Activated CD8-positive, alpha-beta T cell treated with anti-CD3 and anti-CD28 coated beads, Interleukin-2, amount 10 ng/mL, durations not matched to agents 7 days and 5 days (primary cell): Measurements from ENCODE around the gene CNTN1. TPM values are rescaled to one million over a fixed set of nuclear protein-coding genes. Genes with fewer than 3 reads are reported as not detected.

ENCODE experiments used
- ATAC-seq: fragments of 150-1000 bp; cut with Tn5 transposase; one replicate; pipeline ENCODE4 v1.10.0; 2021; ENCODE audit warnings: moderate library complexity
- CTCF ChIA-PET: fragments of 350-600 bp; sonication (Branson Sonifier 250); formaldehyde crosslinking; loops from one replicate; lab custom pipeline; 2021; ENCODE audit warnings: antibody characterized with exemption; lab: Charles Lee
- POLR2A ChIA-PET: fragments of 350-600 bp; sonication (Branson Sonifier 250); formaldehyde crosslinking; loops from one replicate; lab custom pipeline; 2021; ENCODE audit warnings: antibody characterized with exemption; lab: Charles Lee
- DNase-seq: peaks from one replicate; pipeline ENCODE4 v3.0.0-alpha.2; 2020
- H3K27ac Mint-ChIP-seq: one replicate; pipeline ENCODE4 v1.8.0; 2021; ENCODE audit warnings: mild to moderate bottlenecking, mixed read lengths
- H3K27me3 Mint-ChIP-seq: one replicate; pipeline ENCODE4 v1.8.0; 2021; ENCODE audit warnings: low read depth, mixed read lengths
- H3K36me3 Mint-ChIP-seq: one replicate; pipeline ENCODE4 v1.8.0; 2021; ENCODE audit warnings: low read depth, mixed read lengths
- H3K4me1 Mint-ChIP-seq: one replicate; pipeline ENCODE4 v1.8.0; 2021; ENCODE audit warnings: low read depth, mixed read lengths
- H3K4me3 Mint-ChIP-seq: one replicate; pipeline ENCODE4 v1.8.0; 2021; ENCODE audit warnings: mild to moderate bottlenecking, mixed read lengths
- H3K9me3 Mint-ChIP-seq: one replicate; pipeline ENCODE4 v1.8.0; 2022; ENCODE audit warnings: mixed read lengths; ENCODE audit not compliant: insufficient read depth
- total RNA-seq, 2 experiments: library from RNA; stranded (reverse); gene quantifications; one replicate each; pipeline ENCODE4 v1.2.3, GENCODE V29; 2021

The CNTN1 gene
- total RNA-seq, 2 experiments from 2014 or later: not detected

DNA sequence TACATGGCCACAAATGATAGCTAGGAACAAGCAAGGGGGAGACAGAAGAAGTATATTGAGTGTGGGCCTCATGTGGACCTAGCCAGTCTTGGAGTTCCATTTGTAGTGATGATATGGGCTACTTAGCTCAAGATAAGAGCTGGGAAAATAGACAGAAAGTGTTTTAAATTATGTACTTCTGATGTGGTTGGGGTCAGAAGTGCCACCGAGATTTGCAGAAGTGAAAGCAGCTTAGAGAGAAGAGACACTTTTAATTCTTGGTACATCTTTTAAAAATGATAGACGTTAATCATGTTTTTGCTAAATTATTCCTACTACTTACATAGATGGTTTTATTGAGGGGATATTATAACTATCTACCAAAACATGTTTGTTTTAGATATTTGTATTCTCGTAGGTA is 297.5 kb downstream of the CNTN1 start:
- H3K9me3 Mint-ChIP-seq: no peaks in the 10 kb centered on the region
- ATAC-seq: no peak

DNA sequence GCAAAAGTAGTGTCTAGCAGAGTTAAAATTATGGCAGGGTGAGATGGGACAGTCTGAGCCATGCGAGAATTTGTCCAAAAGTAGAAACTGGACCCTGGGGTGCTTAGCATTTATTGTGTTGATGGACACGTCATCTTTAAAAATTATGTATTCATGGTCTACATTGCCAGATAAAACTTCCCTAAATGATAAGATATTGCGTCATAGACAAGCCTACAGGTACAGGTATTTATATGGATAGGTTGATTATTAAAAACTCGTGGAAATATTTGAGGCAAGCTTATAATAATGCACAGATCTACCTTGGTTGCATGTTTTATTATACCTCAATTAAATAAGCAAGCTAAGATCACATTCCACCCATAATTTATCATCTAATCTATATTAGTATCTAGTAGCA is 299.9 kb downstream of the CNTN1 start:
- POLR2A ChIA-PET: no interaction called here
- CTCF ChIA-PET: no interaction called here
- Mint-ChIP-seq H3K27me3 (no peaks in the 10 kb centered on the region), H3K27ac (no peak overlapping the region), H3K36me3 (no peaks in the 10 kb centered on the region), H3K9me3 (no peaks in the 10 kb centered on the region), H3K4me3 (no peak overlapping the region), H3K4me1 (no peaks in the 10 kb centered on the region)
- ATAC-seq (no peak), DNase-seq (no peak)

More for the DNA sequence above, 297.5 kb downstream of the CNTN1 start:
- H3K27me3 Mint-ChIP-seq: no peaks in the 10 kb centered on the region
- no peaks in the 10 kb centered on the region for H3K4me1 Mint-ChIP-seq
- no peak overlapping the region for H3K4me3 Mint-ChIP-seq
- H3K27ac Mint-ChIP-seq: no peak overlapping the region
- ChIA-PET CTCF (no interaction called here), POLR2A (no interaction called here)
- DNase-seq: no peak
- H3K36me3 Mint-ChIP-seq: no peaks in the 10 kb centered on the region

DNA sequence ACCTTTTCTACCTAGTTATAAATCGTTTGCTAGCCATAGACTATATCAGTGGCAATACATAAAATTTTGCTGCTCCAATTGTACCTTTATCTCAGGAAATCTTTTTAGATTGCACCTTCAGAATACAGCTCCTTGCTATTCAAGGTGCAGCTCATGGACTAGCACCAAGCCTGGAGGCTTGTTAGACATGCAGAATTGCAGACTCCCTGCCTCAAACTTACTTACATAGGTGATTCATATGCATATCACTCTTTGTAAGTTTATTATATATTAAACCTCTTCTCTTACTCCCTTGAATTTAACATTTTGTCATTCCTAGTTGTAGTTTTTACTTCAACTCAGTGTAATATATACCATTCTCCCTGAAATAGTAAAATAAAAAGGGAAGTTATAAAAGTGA is 300.4 kb downstream of the CNTN1 start:
- no peaks in the 10 kb centered on the region for H3K9me3 Mint-ChIP-seq
- ATAC-seq: no peak
- H3K4me1 Mint-ChIP-seq: no peaks in the 10 kb centered on the region
- CTCF ChIA-PET: no interaction called here
- H3K36me3 Mint-ChIP-seq: no peaks in the 10 kb centered on the region
- DNase-seq: no peak
- no peak overlapping the region for H3K27ac Mint-ChIP-seq
- H3K27me3 Mint-ChIP-seq: no peaks in the 10 kb centered on the region
- no peak overlapping the region for H3K4me3 Mint-ChIP-seq
- POLR2A ChIA-PET: no interaction called here

DNA sequence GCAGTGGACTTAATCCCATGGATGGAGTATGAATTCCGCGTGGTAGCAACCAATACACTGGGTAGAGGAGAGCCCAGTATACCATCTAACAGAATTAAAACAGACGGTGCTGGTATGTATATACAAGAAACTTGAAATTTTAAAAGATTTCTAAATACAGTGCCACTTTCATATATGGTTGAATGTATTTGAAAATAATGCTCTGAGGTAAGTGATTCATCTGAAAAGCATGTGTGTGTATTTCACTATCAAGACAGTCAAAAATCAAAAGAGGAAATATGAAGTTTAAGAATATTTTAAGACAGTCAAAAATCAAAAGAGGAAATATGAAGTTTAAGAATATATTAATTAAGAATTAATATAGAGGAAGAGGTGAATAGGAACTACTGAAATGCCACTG is 300.9 kb downstream of the CNTN1 start:
- ATAC-seq (no peak), DNase-seq (no peak)
- CTCF ChIA-PET: no interaction called here
- POLR2A ChIA-PET: no interaction called here
- Mint-ChIP-seq H3K36me3 (no peaks in the 10 kb centered on the region), H3K4me1 (no peaks in the 10 kb centered on the region), H3K27me3 (no peaks in the 10 kb centered on the region), H3K9me3 (no peaks in the 10 kb centered on the region), H3K4me3 (no peak overlapping the region), H3K27ac (no peak overlapping the region)

DNA sequence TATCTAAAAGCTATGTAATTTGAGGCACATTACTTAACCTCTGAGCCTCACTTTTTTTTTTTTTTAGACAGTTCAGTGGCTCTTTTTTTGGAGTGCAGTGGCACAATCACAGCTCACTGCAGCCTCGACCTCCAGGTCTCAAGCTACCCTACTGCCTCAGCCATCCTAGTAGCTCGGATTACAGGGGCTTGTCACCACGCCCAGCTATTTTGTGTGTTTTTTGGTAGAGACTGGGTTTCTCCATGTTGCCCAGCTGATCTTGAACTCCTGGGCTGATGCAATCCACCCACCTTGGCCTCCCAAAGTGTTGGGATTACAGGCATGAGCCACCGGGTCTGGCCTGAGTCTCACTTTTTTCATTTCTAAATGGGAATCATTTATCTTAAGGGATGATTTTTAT is 303.9 kb downstream of the CNTN1 start:
- H3K36me3 Mint-ChIP-seq: no peaks in the 10 kb centered on the region
- POLR2A ChIA-PET: no interaction called here
- H3K4me3 Mint-ChIP-seq: no peak overlapping the region
- no peak overlapping the region for H3K27ac Mint-ChIP-seq
- ATAC-seq (no peak), DNase-seq (no peak)
- H3K9me3 Mint-ChIP-seq: no peaks in the 10 kb centered on the region
- no peaks in the 10 kb centered on the region for H3K27me3 Mint-ChIP-seq
- H3K4me1 Mint-ChIP-seq: no peaks in the 10 kb centered on the region
- CTCF ChIA-PET: no interaction called here

DNA sequence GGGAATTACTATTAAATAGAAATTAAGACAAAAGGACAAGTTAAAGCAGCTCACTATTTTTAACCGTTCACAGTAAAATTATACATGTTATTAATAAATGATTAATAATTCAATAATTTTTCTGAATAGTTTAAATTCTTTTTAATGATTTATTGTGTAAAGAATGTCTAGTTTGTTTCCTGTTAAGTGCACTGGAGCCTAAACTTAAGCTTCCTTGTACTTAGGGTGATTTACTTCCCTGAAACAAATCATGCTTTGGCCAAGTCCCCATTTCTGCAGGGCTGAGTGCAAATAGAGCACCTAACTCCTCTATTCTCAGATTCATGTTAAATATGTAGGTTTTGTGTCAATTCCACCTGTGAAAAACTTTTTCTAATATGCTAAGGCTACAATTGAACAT is 307.0 kb downstream of the CNTN1 start:
- H3K27ac Mint-ChIP-seq: no peak overlapping the region
- ATAC-seq (no peak), DNase-seq (no peak)
- no peaks in the 10 kb centered on the region for H3K36me3 Mint-ChIP-seq
- H3K4me1 Mint-ChIP-seq: no peaks in the 10 kb centered on the region
- H3K9me3 Mint-ChIP-seq: peaks cover 11% of the 10 kb centered on the region
- ChIA-PET POLR2A (no interaction called here), CTCF (no interaction called here)
- no peak overlapping the region for H3K4me3 Mint-ChIP-seq
- H3K27me3 Mint-ChIP-seq: no peaks in the 10 kb centered on the region

DNA sequence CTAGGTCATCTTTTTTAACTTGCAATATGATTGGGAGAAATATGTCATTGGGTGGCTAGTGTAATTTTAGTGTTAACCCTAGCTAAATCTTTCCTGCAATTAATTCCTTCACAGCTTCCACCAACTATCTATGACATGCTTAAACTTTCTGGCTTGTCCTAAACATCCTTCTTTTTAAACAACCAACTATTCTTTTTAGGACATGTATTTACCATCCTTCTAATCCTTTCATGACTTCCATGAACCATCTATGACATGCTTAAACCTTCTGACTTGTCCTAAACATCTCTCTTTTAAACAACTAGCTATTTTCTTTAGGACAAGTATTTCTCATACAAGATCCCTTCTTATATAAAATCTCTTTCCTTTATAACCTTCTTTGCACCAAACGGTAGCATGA is 316.2 kb downstream of the CNTN1 start:
- ChIA-PET CTCF (no interaction called here), POLR2A (no interaction called here)
- Mint-ChIP-seq H3K4me1 (no peaks in the 10 kb centered on the region), H3K4me3 (no peak overlapping the region), H3K9me3 (peaks cover 17% of the 10 kb centered on the region), H3K36me3 (no peaks in the 10 kb centered on the region), H3K27me3 (no peaks in the 10 kb centered on the region), H3K27ac (no peak overlapping the region)
- ATAC-seq (no peak), DNase-seq (no peak)

DNA sequence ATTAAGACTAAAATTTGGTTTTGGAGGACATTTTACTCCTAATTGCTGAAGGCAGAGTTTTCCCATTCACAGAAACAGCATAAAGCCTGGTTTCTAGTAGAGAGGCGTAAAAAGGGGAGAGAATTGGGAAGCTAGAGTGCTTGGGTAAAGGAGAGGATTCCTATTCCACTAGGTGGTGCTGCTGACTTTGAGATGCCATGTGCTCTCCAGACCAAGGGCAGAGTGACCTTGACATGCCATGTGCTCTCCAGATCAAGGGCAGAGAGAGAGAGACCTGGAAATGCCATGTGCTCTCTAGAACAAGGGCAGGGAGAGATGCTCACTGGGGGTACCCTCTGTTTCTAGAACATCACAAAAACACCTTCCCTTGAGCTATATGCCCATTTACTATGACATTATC is 319.7 kb downstream of the CNTN1 start:
- DNase-seq (no peak), ATAC-seq (no peak)
- no peaks in the 10 kb centered on the region for H3K27me3 Mint-ChIP-seq
- no peaks in the 10 kb centered on the region for H3K4me1 Mint-ChIP-seq
- H3K27ac Mint-ChIP-seq: no peak overlapping the region
- no peaks in the 10 kb centered on the region for H3K36me3 Mint-ChIP-seq
- ChIA-PET CTCF (no interaction called here), POLR2A (no interaction called here)
- no peak overlapping the region for H3K4me3 Mint-ChIP-seq
- H3K9me3 Mint-ChIP-seq: peaks cover 4% of the 10 kb centered on the region

DNA sequence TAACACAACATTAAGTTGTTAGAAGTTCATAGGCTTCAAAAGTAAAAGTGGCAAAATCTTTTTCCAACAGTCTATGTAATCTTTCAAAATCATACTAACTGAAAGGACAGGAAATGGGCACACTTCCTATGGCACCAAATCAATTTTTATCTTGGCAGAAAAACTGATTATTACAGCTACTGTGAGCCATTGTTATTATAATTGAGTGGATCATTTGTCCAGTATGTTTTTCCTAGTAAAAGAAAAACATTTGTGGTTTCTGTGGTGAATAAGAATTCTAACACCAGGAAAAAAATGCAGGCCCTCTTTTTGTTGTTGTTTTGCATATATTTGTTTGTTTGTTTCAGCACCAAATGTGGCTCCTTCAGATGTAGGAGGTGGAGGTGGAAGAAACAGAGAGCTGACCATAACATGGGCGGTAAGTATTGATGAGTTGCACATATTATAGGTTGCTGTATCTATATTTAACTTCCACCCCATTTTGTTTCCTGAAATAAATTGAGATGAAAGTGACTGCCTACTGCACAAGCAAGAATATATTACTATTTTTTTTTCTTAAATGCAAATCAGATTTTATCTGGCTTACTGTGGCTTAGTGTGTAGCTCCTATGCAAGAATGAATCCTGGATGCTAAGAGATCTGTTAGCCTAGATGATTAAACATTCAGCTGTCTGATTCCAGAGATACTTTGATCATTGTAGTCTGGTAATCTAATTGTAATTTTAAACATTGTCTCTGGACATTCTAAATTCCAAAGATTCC is 321.8 kb downstream of the CNTN1 start:
- CTCF ChIA-PET: no interaction called here
- no peak overlapping the region for H3K27ac Mint-ChIP-seq
- no peak for ATAC-seq
- H3K4me3 Mint-ChIP-seq: no peak overlapping the region
- POLR2A ChIA-PET: no interaction called here
- no peaks in the 10 kb centered on the region for H3K36me3 Mint-ChIP-seq
- H3K4me1 Mint-ChIP-seq: no peaks in the 10 kb centered on the region
- H3K9me3 Mint-ChIP-seq: no peaks in the 10 kb centered on the region
- DNase-seq: no peak
- H3K27me3 Mint-ChIP-seq: no peaks in the 10 kb centered on the region

DNA sequence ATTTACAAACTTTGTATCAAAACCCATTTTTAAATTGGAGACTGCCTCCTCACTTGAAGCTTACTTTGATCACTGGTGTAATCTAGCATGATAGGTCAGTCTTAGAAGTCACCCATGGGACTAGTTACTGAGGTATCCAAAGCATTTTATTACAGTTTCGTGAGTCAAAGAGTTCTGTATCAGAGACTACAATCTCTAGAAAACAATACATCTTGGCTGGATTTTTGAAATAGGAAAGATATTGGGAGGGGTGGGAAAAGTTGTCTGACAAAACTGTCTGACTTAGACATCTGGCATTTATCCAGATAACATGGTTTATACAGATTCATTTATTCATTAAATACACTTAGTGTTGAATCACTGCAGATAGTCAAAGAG is 322.4 kb downstream of the CNTN1 start:
- H3K36me3 Mint-ChIP-seq: no peaks in the 10 kb centered on the region

DNA sequence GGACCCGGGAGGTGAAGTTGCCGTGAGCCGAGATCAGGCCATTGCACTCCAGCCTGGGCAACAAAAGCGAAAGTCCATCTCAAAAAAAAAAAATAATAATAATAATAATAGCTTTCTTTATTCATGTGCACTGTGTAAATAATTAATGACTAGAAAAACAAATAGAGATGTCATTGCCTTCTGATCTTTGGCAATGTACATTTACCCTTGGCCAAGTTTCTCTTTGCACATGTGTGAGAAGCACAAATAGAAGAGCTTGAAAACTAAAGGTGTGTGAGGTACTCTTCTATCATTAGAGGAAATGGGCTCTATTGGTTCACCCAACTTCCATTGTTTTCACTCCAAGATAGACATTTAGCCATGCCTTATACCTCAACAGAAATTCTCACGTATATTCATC is 325.8 kb downstream of the CNTN1 start:
- ChIA-PET CTCF (no interaction called here), POLR2A (no interaction called here)
- Mint-ChIP-seq H3K9me3 (no peaks in the 10 kb centered on the region), H3K4me3 (no peak overlapping the region), H3K27ac (no peak overlapping the region), H3K4me1 (no peaks in the 10 kb centered on the region), H3K36me3 (no peaks in the 10 kb centered on the region), H3K27me3 (no peaks in the 10 kb centered on the region)
- ATAC-seq (no peak), DNase-seq (no peak)

More for the DNA sequence above, 322.4 kb downstream of the CNTN1 start:
- ChIA-PET CTCF (no interaction called here), POLR2A (no interaction called here)
- H3K4me3 Mint-ChIP-seq: no peak overlapping the region
- DNase-seq (no peak), ATAC-seq (no peak)
- H3K4me1 Mint-ChIP-seq: no peaks in the 10 kb centered on the region
- H3K27ac Mint-ChIP-seq: no peak overlapping the region
- H3K9me3 Mint-ChIP-seq: no peaks in the 10 kb centered on the region
- H3K27me3 Mint-ChIP-seq: no peaks in the 10 kb centered on the region

DNA sequence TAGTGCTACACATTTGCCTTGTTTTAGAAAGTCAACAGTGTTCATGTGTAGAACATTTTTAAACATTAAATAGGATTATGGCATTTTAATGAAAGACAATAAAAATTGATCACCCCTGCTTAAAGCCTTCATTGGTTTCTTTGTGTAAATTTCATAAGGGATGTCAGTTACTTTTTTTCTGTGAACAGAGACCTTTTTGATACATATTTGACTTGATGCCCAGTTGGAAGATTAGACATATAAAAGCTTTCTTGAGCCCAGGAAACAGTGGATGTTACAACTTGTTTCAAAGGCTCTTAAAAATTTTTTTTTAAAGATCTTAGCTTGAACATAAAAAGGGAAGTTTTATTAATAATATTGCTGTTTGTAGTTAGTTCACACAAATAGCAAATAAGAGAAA is 327.2 kb downstream of the CNTN1 start:
- ChIA-PET POLR2A (no interaction called here), CTCF (no interaction called here)
- ATAC-seq: no peak
- DNase-seq: no peak
- H3K4me3 Mint-ChIP-seq: no peak overlapping the region
- H3K27ac Mint-ChIP-seq: no peak overlapping the region
- H3K9me3 Mint-ChIP-seq: no peaks in the 10 kb centered on the region
- no peaks in the 10 kb centered on the region for H3K27me3 Mint-ChIP-seq
- H3K4me1 Mint-ChIP-seq: no peaks in the 10 kb centered on the region
- no peaks in the 10 kb centered on the region for H3K36me3 Mint-ChIP-seq

DNA sequence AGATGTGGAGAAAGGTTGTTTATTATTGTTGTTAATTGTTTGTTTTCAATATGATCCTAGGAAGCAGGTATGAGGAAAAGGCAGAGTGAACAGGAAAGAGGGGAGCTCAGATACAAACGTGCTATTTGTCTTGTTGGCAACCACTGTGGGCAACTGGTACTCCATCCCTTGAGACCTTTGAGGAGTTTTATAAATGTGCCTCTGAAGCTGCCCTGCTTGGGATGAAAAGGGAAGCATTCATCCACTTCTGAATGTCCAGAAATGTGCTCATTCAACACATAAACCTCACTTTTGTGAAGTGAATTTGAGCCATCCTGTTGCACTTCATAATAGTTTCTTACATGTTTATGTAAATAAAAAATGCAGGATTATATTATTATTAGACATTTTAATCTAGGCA is 331.6 kb downstream of the CNTN1 start:
- no peaks in the 10 kb centered on the region for H3K9me3 Mint-ChIP-seq
- CTCF ChIA-PET: no interaction called here
- H3K36me3 Mint-ChIP-seq: no peaks in the 10 kb centered on the region
- no peak for DNase-seq
- no peaks in the 10 kb centered on the region for H3K27me3 Mint-ChIP-seq
- H3K4me1 Mint-ChIP-seq: no peaks in the 10 kb centered on the region
- no peak overlapping the region for H3K4me3 Mint-ChIP-seq
- POLR2A ChIA-PET: no interaction called here
- ATAC-seq: no peak
- no peak overlapping the region for H3K27ac Mint-ChIP-seq
